HG03175 (cell line): Measurements from ENCODE around the gene NPIPA3.
"Not testable (repeated sequence)": the region's sequence is repeated elsewhere in the genome, so short reads cannot be mapped to it uniquely, and the experiment has no call there.

Source experiments
- ATAC-seq: cut with Tn5 transposase; IDR thresholded peaks from one replicate; pipeline ENCODE4 v1.9.1; 2021; ENCODE audit warnings: mild to moderate bottlenecking, moderate library complexity; ENCODE audit not compliant: unreplicated experiment

Gene NPIPA3

GRCh38 chr16:14703156-14704011 lies at the start of gene NPIPA3:
TSS of gene NPIPA3 (plus strand) at chr16:14703411. CDS start at chr16:14708944, 5,533 bp downstream.
- peak; percentile 99 for ATAC-seq

GRCh38 chr16:14658063-14658462 lies 45.1 kb upstream of the NPIPA3 start:
- no peak for ATAC-seq

GRCh38 chr16:14667347-14668266 lies 35.6 kb upstream of the NPIPA3 start:
- no peak for ATAC-seq

GRCh38 chr16:14668556-14669223 lies 34.5 kb upstream of the NPIPA3 start:
- ATAC-seq, result no peak

- ATAC-seq, result no peak
Observed at GRCh38 chr16:14669776-14670175, 33.4 kb upstream of the NPIPA3 start.

- peak; percentile 69 for ATAC-seq
Observed at GRCh38 chr16:14672403-14672971, 30.7 kb upstream of the NPIPA3 start.

GRCh38 chr16:14676633-14677032 lies 26.6 kb upstream of the NPIPA3 start:
- no peak for ATAC-seq

GRCh38 chr16:14677627-14678026 lies 25.6 kb upstream of the NPIPA3 start:
- ATAC-seq, result no peak

- no peak for ATAC-seq
Observed at GRCh38 chr16:14678748-14679497, 24.3 kb upstream of the NPIPA3 start.

GRCh38 chr16:14680396-14680795 lies 22.8 kb upstream of the NPIPA3 start:
- ATAC-seq, result not testable (repeated sequence)

GRCh38 chr16:14681115-14681514 lies 22.1 kb upstream of the NPIPA3 start:
- ATAC-seq, result no peak

- no peak for ATAC-seq
Observed at GRCh38 chr16:14682121-14682520, 21.1 kb upstream of the NPIPA3 start.

- ATAC-seq, result not testable (repeated sequence)
Observed at GRCh38 chr16:14685870-14686793, 17.1 kb upstream of the NPIPA3 start.

GRCh38 chr16:14694129-14694528 lies 9.1 kb upstream of the NPIPA3 start, which contains the start of gene PLA2G10:
TSS of gene PLA2G10 (minus strand) at chr16:14694308. CDS start at chr16:14694229, 79 bp downstream.
- not testable (repeated sequence) for ATAC-seq

GRCh38 chr16:14701859-14702258 lies 1.4 kb upstream of the NPIPA3 start:
- not testable (repeated sequence) for ATAC-seq

- not testable (repeated sequence) for ATAC-seq
Observed at GRCh38 chr16:14702672-14703071, 539 bp upstream of the NPIPA3 start.

GRCh38 chr16:14733233-14733632 lies 30.0 kb downstream of the NPIPA3 start:
- not testable (repeated sequence) for ATAC-seq

GRCh38 chr16:14740832-14741385 lies 37.7 kb downstream of the NPIPA3 start:
- ATAC-seq, result not testable (repeated sequence)
